Activated naive CD8-positive, alpha-beta T cell (primary cell): Measurements from ENCODE around the gene DRC3.

Source experiments
- H3K27ac Mint-ChIP-seq: one replicate; pipeline ENCODE4 v1.8.0; 2021; ENCODE audit warnings: mixed read lengths
- H3K27me3 Mint-ChIP-seq: one replicate; pipeline ENCODE4 v1.8.0; 2021; ENCODE audit warnings: mixed read lengths
- H3K36me3 Mint-ChIP-seq: one replicate; pipeline ENCODE4 v1.8.0; 2021; ENCODE audit warnings: mixed read lengths
- H3K4me1 Mint-ChIP-seq: one replicate; pipeline ENCODE4 v1.8.0; 2021; ENCODE audit warnings: low read depth, mixed read lengths
- H3K4me3 Mint-ChIP-seq: one replicate; pipeline ENCODE4 v1.8.0; 2021; ENCODE audit warnings: mild to moderate bottlenecking, mixed read lengths
- H3K9me3 Mint-ChIP-seq: one replicate; pipeline ENCODE4 v1.8.0; 2021; ENCODE audit warnings: low read depth, mixed read lengths

DRC3 gene

GRCh38 chr17:17972126-17972951, at the start of gene DRC3, which contains the start of gene TOM1L2:
Gene DRC3 (plus strand): TSS chr17:17972862. CDS start chr17:17977599, 4,737 bp downstream.
Gene TOM1L2 (minus strand): TSS chr17:17972400. CDS start chr17:17972313, 87 bp downstream.
- Mint-ChIP-seq H3K27me3 (no peaks in the 10 kb centered on the region), H3K36me3 (no peaks in the 10 kb centered on the region), H3K4me3 (peak within 1 kb of the TSS; percentile 94), H3K4me1 (peaks cover 43% of the 10 kb centered on the region), H3K27ac (peak within 1 kb of the TSS; percentile 90), H3K9me3 (no peaks in the 10 kb centered on the region)

- H3K27ac Mint-ChIP-seq: no peak overlapping the region
- peaks cover 15% of the 10 kb centered on the region for H3K4me1 Mint-ChIP-seq
- no peak overlapping the region for H3K4me3 Mint-ChIP-seq
- no peaks in the 10 kb centered on the region for H3K36me3 Mint-ChIP-seq
- no peaks in the 10 kb centered on the region for H3K9me3 Mint-ChIP-seq
- H3K27me3 Mint-ChIP-seq: no peaks in the 10 kb centered on the region
Measured at GRCh38 chr17:17924131-17924856, 48.4 kb upstream of the DRC3 start.

GRCh38 chr17:17924857-17925250, 47.8 kb upstream of the DRC3 start:
- no peaks in the 10 kb centered on the region for H3K27me3 Mint-ChIP-seq
- peaks cover 17% of the 10 kb centered on the region for H3K4me1 Mint-ChIP-seq
- H3K9me3 Mint-ChIP-seq: no peaks in the 10 kb centered on the region
- no peaks in the 10 kb centered on the region for H3K36me3 Mint-ChIP-seq
- H3K27ac Mint-ChIP-seq: no peak overlapping the region
- no peak overlapping the region for H3K4me3 Mint-ChIP-seq

- no peaks in the 10 kb centered on the region for H3K36me3 Mint-ChIP-seq
- H3K4me1 Mint-ChIP-seq: peaks cover 16% of the 10 kb centered on the region
- H3K27ac Mint-ChIP-seq: no peak overlapping the region
- H3K27me3 Mint-ChIP-seq: no peaks in the 10 kb centered on the region
- H3K9me3 Mint-ChIP-seq: no peaks in the 10 kb centered on the region
- H3K4me3 Mint-ChIP-seq: no peak overlapping the region
Measured at GRCh38 chr17:17926036-17926435, 46.6 kb upstream of the DRC3 start.

GRCh38 chr17:17926840-17927449, 45.7 kb upstream of the DRC3 start:
- H3K27me3 Mint-ChIP-seq: no peaks in the 10 kb centered on the region
- H3K9me3 Mint-ChIP-seq: no peaks in the 10 kb centered on the region
- H3K36me3 Mint-ChIP-seq: no peaks in the 10 kb centered on the region
- no peak overlapping the region for H3K4me3 Mint-ChIP-seq
- no peak overlapping the region for H3K27ac Mint-ChIP-seq
- peaks cover 17% of the 10 kb centered on the region for H3K4me1 Mint-ChIP-seq

GRCh38 chr17:17928398-17929287, 44.0 kb upstream of the DRC3 start:
- Mint-ChIP-seq H3K27me3 (no peaks in the 10 kb centered on the region), H3K9me3 (no peaks in the 10 kb centered on the region), H3K27ac (no peak overlapping the region), H3K4me1 (peaks cover 24% of the 10 kb centered on the region), H3K4me3 (no peak overlapping the region), H3K36me3 (no peaks in the 10 kb centered on the region)

- Mint-ChIP-seq H3K4me1 (peaks cover 32% of the 10 kb centered on the region), H3K4me3 (no peak overlapping the region), H3K27me3 (no peaks in the 10 kb centered on the region), H3K36me3 (no peaks in the 10 kb centered on the region), H3K9me3 (no peaks in the 10 kb centered on the region), H3K27ac (no peak overlapping the region)
Measured at GRCh38 chr17:17929655-17930380, 42.8 kb upstream of the DRC3 start.

GRCh38 chr17:17930674-17931073, 42.0 kb upstream of the DRC3 start:
- Mint-ChIP-seq H3K9me3 (no peaks in the 10 kb centered on the region), H3K27ac (no peak overlapping the region)

GRCh38 chr17:17931159-17931558, 41.5 kb upstream of the DRC3 start:
- Mint-ChIP-seq H3K27ac (peak overlapping the region; percentile 30), H3K9me3 (no peaks in the 10 kb centered on the region), H3K27me3 (no peaks in the 10 kb centered on the region), H3K4me1 (peaks cover 45% of the 10 kb centered on the region), H3K36me3 (no peaks in the 10 kb centered on the region), H3K4me3 (no peak overlapping the region)

More at GRCh38 chr17:17930674-17931073, 42.0 kb upstream of the DRC3 start:
- Mint-ChIP-seq H3K36me3 (no peaks in the 10 kb centered on the region), H3K27me3 (no peaks in the 10 kb centered on the region), H3K4me1 (peaks cover 41% of the 10 kb centered on the region), H3K4me3 (no peak overlapping the region)

GRCh38 chr17:17933775-17934174, 38.9 kb upstream of the DRC3 start:
- H3K27me3 Mint-ChIP-seq: no peaks in the 10 kb centered on the region
- peak overlapping the region; percentile 54 for H3K27ac Mint-ChIP-seq
- no peaks in the 10 kb centered on the region for H3K36me3 Mint-ChIP-seq
- no peaks in the 10 kb centered on the region for H3K9me3 Mint-ChIP-seq
- H3K4me3 Mint-ChIP-seq: no peak overlapping the region
- peaks cover 59% of the 10 kb centered on the region for H3K4me1 Mint-ChIP-seq

- H3K27ac Mint-ChIP-seq: no peak overlapping the region
- H3K4me3 Mint-ChIP-seq: no peak overlapping the region
- H3K9me3 Mint-ChIP-seq: no peaks in the 10 kb centered on the region
- no peaks in the 10 kb centered on the region for H3K36me3 Mint-ChIP-seq
- no peaks in the 10 kb centered on the region for H3K27me3 Mint-ChIP-seq
- peaks cover 59% of the 10 kb centered on the region for H3K4me1 Mint-ChIP-seq
Measured at GRCh38 chr17:17934214-17934613, 38.4 kb upstream of the DRC3 start.

GRCh38 chr17:17934806-17935205, 37.9 kb upstream of the DRC3 start:
- H3K4me3 Mint-ChIP-seq: no peak overlapping the region

GRCh38 chr17:17935321-17936271, 37.1 kb upstream of the DRC3 start:
- no peak overlapping the region for H3K4me3 Mint-ChIP-seq
- no peaks in the 10 kb centered on the region for H3K36me3 Mint-ChIP-seq
- H3K27me3 Mint-ChIP-seq: no peaks in the 10 kb centered on the region
- H3K27ac Mint-ChIP-seq: peak overlapping the region; percentile 16
- peaks cover 58% of the 10 kb centered on the region for H3K4me1 Mint-ChIP-seq
- H3K9me3 Mint-ChIP-seq: no peaks in the 10 kb centered on the region

More at GRCh38 chr17:17934806-17935205, 37.9 kb upstream of the DRC3 start:
- H3K9me3 Mint-ChIP-seq: no peaks in the 10 kb centered on the region
- H3K27me3 Mint-ChIP-seq: no peaks in the 10 kb centered on the region
- peaks cover 56% of the 10 kb centered on the region for H3K4me1 Mint-ChIP-seq
- no peak overlapping the region for H3K27ac Mint-ChIP-seq
- no peaks in the 10 kb centered on the region for H3K36me3 Mint-ChIP-seq
